Measurements from ENCODE around the gene ARSB.

Gene ARSB

GRCh38 chr5:78895616-78896015 lies 89.5 kb downstream of the ARSB start:
- Histone ChIP-seq H3K27ac (ENCODE audit: low read length) (no peak overlapping the region), H3K4me1 (ENCODE audit: low read length) (peaks cover 9% of the 10 kb centered on the region), H2AFZ (ENCODE audit: low read depth, low read length) (no peak overlapping the region), H3K79me2 (ENCODE audit: low read length) (no peaks in the 10 kb centered on the region), H3K27me3 (ENCODE audit: low read depth, low read length) (peaks cover 6% of the 10 kb centered on the region; the same call in 1 of the 2 replicates), H3K9ac (ENCODE audit: low read length) (no peak overlapping the region), H3K4me3 (ENCODE audit: low read length) (no peak overlapping the region), H3K36me3 (replicated peaks; ENCODE audit: low read depth, low read length) (no peaks in the 10 kb centered on the region), H4K20me1 (ENCODE audit: insufficient read depth, low read length) (peaks cover 3% of the 10 kb centered on the region), H3K9me3 (ENCODE audit: insufficient read depth, low read length) (no peaks in the 10 kb centered on the region), H3K4me2 (ENCODE audit: low read length) (no peak overlapping the region)
- no peak for TF ChIP-seq CTCF (IDR thresholded peaks at IDR 0.05; ENCODE audit: low read depth, low read length)
- no peak for TF ChIP-seq EZH2phosphoT487 (IDR thresholded peaks at IDR 0.05; ENCODE audit: low read depth)

GRCh38 chr5:78893940-78894677 lies 91.0 kb downstream of the ARSB start:
- Histone ChIP-seq H3K4me3 (ENCODE audit: low read length) (no peak overlapping the region), H2AFZ (ENCODE audit: low read depth, low read length) (no peak overlapping the region), H3K27me3 (ENCODE audit: low read depth, low read length) (peaks cover 10% of the 10 kb centered on the region; the same call in 1 of the 2 replicates), H3K79me2 (ENCODE audit: low read length) (no peaks in the 10 kb centered on the region), H3K36me3 (replicated peaks; ENCODE audit: low read depth, low read length) (no peaks in the 10 kb centered on the region), H3K4me1 (ENCODE audit: low read length) (peaks cover 10% of the 10 kb centered on the region), H3K9ac (ENCODE audit: low read length) (no peak overlapping the region), H3K9me3 (ENCODE audit: insufficient read depth, low read length) (no peaks in the 10 kb centered on the region), H3K27ac (ENCODE audit: low read length) (no peak overlapping the region), H4K20me1 (ENCODE audit: insufficient read depth, low read length) (peaks cover 6% of the 10 kb centered on the region), H3K4me2 (ENCODE audit: low read length) (no peak overlapping the region)
- no peak for TF ChIP-seq EZH2phosphoT487 (IDR thresholded peaks at IDR 0.05; ENCODE audit: low read depth)
- TF ChIP-seq CTCF (IDR thresholded peaks at IDR 0.05; ENCODE audit: low read depth, low read length) = no peak

- Histone ChIP-seq H3K9me3 (ENCODE audit: insufficient read depth, low read length) (no peaks in the 10 kb centered on the region), H3K36me3 (replicated peaks; ENCODE audit: low read depth, low read length) (no peaks in the 10 kb centered on the region), H2AFZ (ENCODE audit: low read depth, low read length) (no peak overlapping the region)
These were observed 94.3 kb downstream of the ARSB start for GRCh38 chr5:78890667-78891379.

GRCh38 chr5:78889369-78890140 lies 95.6 kb downstream of the ARSB start:
- no peak overlapping the region for H2AFZ ChIP-seq (ENCODE audit: low read depth, low read length)
- H3K4me3 ChIP-seq (ENCODE audit: low read length) = no peak overlapping the region
- H3K4me1 ChIP-seq (ENCODE audit: low read length) = peaks cover 32% of the 10 kb centered on the region
- H3K9me3 ChIP-seq (ENCODE audit: insufficient read depth, low read length) = no peaks in the 10 kb centered on the region
- H3K79me2 ChIP-seq (ENCODE audit: low read length) = no peaks in the 10 kb centered on the region
- H3K27me3 ChIP-seq (ENCODE audit: low read depth, low read length) = peaks cover 15% of the 10 kb centered on the region; the same call in 1 of the 2 replicates
- no peak for TF ChIP-seq EZH2phosphoT487 (IDR thresholded peaks at IDR 0.05; ENCODE audit: low read depth)
- TF ChIP-seq CTCF (IDR thresholded peaks at IDR 0.05; ENCODE audit: low read depth, low read length) = no peak
- no peak overlapping the region for H3K4me2 ChIP-seq (ENCODE audit: low read length)
- H3K36me3 ChIP-seq (replicated peaks; ENCODE audit: low read depth, low read length) = peaks cover 4% of the 10 kb centered on the region
- H4K20me1 ChIP-seq (ENCODE audit: insufficient read depth, low read length) = peaks cover 33% of the 10 kb centered on the region
- no peak overlapping the region for H3K27ac ChIP-seq (ENCODE audit: low read length)
- no peak overlapping the region for H3K9ac ChIP-seq (ENCODE audit: low read length)

More at GRCh38 chr5:78890667-78891379, 94.3 kb downstream of the ARSB start:
- no peak overlapping the region for H3K4me3 ChIP-seq (ENCODE audit: low read length)
- peaks cover 15% of the 10 kb centered on the region; the same call in 1 of the 2 replicates for H3K27me3 ChIP-seq (ENCODE audit: low read depth, low read length)
- no peak overlapping the region for H3K27ac ChIP-seq (ENCODE audit: low read length)
- no peak overlapping the region for H3K9ac ChIP-seq (ENCODE audit: low read length)
- H4K20me1 ChIP-seq (ENCODE audit: insufficient read depth, low read length) = peaks cover 33% of the 10 kb centered on the region
- no peaks in the 10 kb centered on the region for H3K79me2 ChIP-seq (ENCODE audit: low read length)
- no peak overlapping the region for H3K4me2 ChIP-seq (ENCODE audit: low read length)
- TF ChIP-seq EZH2phosphoT487 (IDR thresholded peaks at IDR 0.05; ENCODE audit: low read depth) = no peak
- peaks cover 34% of the 10 kb centered on the region for H3K4me1 ChIP-seq (ENCODE audit: low read length)
